ENCODE data around the gene SLC17A5.
"Not testable (repeated sequence)": the region's sequence is repeated elsewhere in the genome, so short reads cannot be mapped to it uniquely, and the experiment has no call there.

The SLC17A5 gene

GRCh38 chr6:73560182-73560732, 93.5 kb downstream of the SLC17A5 start:
- H3K4me1 ChIP-seq (ENCODE audit: insufficient read depth, low read length, severe bottlenecking) = peaks cover 6% of the 10 kb centered on the region
- no peaks in the 10 kb centered on the region for H3K9me2 ChIP-seq (ENCODE audit: low read depth, low read length)
- no peak overlapping the region for H3K9ac ChIP-seq (ENCODE audit: low read length)
- no peaks in the 10 kb centered on the region for H4K20me1 ChIP-seq (ENCODE audit: insufficient read depth, low read length)
- no peaks in the 10 kb centered on the region for H3F3A ChIP-seq (ENCODE audit: insufficient read depth, low read length)
- no peak overlapping the region for H2AFZ ChIP-seq (ENCODE audit: low read length)
- TF ChIP-seq EZH2 (IDR thresholded peaks at IDR 0.05; ENCODE audit: borderline replicate concordance, low read length) (no peak), CTCF (IDR thresholded peaks at IDR 0.05; ENCODE audit: low read length) (no peak)
- no peak overlapping the region for H3K4me3 ChIP-seq (ENCODE audit: low read depth, low read length, poor library complexity, severe bottlenecking)
- no peaks in the 10 kb centered on the region for H3K36me3 ChIP-seq (ENCODE audit: insufficient read depth, low read length)
- no peaks in the 10 kb centered on the region for H3K27me3 ChIP-seq (ENCODE audit: insufficient read depth, low read length)
- no peaks in the 10 kb centered on the region for H3K9me3 ChIP-seq (ENCODE audit: low read length)
- H3K79me2 ChIP-seq (ENCODE audit: insufficient read depth, low read length) = no peaks in the 10 kb centered on the region
- H3K27ac ChIP-seq (ENCODE audit: low read depth, low read length, poor library complexity, severe bottlenecking) = no peak overlapping the region
- no peak overlapping the region for H3K4me2 ChIP-seq (ENCODE audit: low read length)

GRCh38 chr6:73559399-73559794, 94.4 kb downstream of the SLC17A5 start:
- not testable (repeated sequence) for H3K4me1 ChIP-seq (ENCODE audit: insufficient read depth, low read length, severe bottlenecking); H3K36me3 ChIP-seq (ENCODE audit: insufficient read depth, low read length); H4K20me1 ChIP-seq (ENCODE audit: insufficient read depth, low read length); H3K4me2 ChIP-seq (ENCODE audit: low read length); H2AFZ ChIP-seq (ENCODE audit: low read length); H3F3A ChIP-seq (ENCODE audit: insufficient read depth, low read length); H3K9me3 ChIP-seq (ENCODE audit: low read length); H3K79me2 ChIP-seq (ENCODE audit: insufficient read depth, low read length); H3K9me2 ChIP-seq (ENCODE audit: low read depth, low read length); H3K9ac ChIP-seq (ENCODE audit: low read length); H3K27me3 ChIP-seq (ENCODE audit: insufficient read depth, low read length); H3K4me3 ChIP-seq (ENCODE audit: low read depth, low read length, poor library complexity, severe bottlenecking); H3K27ac ChIP-seq (ENCODE audit: low read depth, low read length, poor library complexity, severe bottlenecking)

- Histone ChIP-seq H3K9ac (ENCODE audit: low read length) (no peak overlapping the region), H3K79me2 (ENCODE audit: insufficient read depth, low read length) (no peaks in the 10 kb centered on the region), H2AFZ (ENCODE audit: low read length) (no peak overlapping the region)
These were observed 95.0 kb downstream of the SLC17A5 start for GRCh38 chr6:73558624-73559398.

More at GRCh38 chr6:73558624-73559398, 95.0 kb downstream of the SLC17A5 start:
- Histone ChIP-seq H3K36me3 (ENCODE audit: insufficient read depth, low read length) (no peaks in the 10 kb centered on the region), H3K4me2 (ENCODE audit: low read length) (no peak overlapping the region), H3F3A (ENCODE audit: insufficient read depth, low read length) (no peaks in the 10 kb centered on the region), H4K20me1 (ENCODE audit: insufficient read depth, low read length) (no peaks in the 10 kb centered on the region), H3K9me3 (ENCODE audit: low read length) (no peaks in the 10 kb centered on the region), H3K27me3 (ENCODE audit: insufficient read depth, low read length) (no peaks in the 10 kb centered on the region), H3K9me2 (ENCODE audit: low read depth, low read length) (no peaks in the 10 kb centered on the region), H3K27ac (ENCODE audit: low read depth, low read length, poor library complexity, severe bottlenecking) (no peak overlapping the region), H3K4me3 (ENCODE audit: low read depth, low read length, poor library complexity, severe bottlenecking) (no peak overlapping the region), H3K4me1 (ENCODE audit: insufficient read depth, low read length, severe bottlenecking) (peaks cover 6% of the 10 kb centered on the region)
- no peak for TF ChIP-seq EZH2 (IDR thresholded peaks at IDR 0.05; ENCODE audit: borderline replicate concordance, low read length)
- no peak for TF ChIP-seq CTCF (IDR thresholded peaks at IDR 0.05; ENCODE audit: low read length)

All from OCI-LY1 (cell line).